IPS DF 19.7 (cell line): Measurements from ENCODE around the gene METTL22.

Experiments used
- DNase-seq: peaks from one replicate; pipeline ENCODE4 v3.0.0-alpha.2; 2013; ENCODE audit warnings: low read depth, low spot score

The METTL22 gene

GRCh38 chr16:8691728-8692127 lies 70.2 kb downstream of the METTL22 start:
- DNase-seq: no peak

DNA sequence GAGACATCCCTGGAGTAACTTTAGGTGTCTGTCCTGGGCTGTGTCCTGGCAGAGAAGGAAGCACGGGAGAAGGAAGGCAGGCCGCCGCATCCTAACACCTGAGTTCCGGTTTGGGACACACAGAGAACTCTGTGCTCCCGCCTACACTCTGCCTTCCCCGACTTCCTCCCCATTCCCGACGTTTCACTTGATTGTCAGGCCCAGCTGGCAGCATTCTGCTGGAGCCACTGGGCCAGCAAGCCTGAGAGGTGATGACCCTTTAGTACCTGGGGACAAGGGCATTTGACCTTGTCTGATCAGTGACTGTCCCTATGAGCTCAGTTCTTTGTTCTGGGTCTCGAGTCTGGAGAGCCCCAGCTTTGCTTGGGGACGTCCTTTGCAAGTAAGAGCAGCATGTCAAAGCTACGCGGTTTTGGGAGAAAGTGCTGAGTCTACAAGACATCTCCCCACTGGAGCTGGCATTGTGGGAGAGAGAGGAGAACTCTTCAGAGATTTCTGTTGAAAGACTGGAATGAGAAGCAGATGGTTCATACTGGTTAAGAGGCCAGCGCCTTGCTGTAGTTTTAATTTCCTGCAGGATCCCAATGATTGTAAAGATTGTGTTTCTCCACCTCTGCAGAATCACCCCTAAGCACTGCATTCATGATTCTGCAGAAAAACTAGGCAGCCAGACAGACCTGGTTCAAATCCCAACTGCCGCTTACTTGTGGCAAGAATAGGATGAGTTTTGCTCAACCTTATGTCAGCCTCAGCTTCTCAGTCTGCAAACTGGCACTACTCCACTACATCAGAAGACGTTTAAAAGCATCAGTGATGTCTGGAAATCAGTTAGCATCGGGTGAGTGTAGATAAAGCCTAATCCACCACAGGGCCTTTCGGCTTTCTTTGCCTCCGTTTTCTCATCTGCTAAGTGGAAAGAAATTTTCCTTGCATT lies 73.6 kb downstream of the METTL22 start:
- DNase-seq: no peak

- no peak for DNase-seq
Observed at GRCh38 chr16:8696880-8697279, 75.4 kb downstream of the METTL22 start.

- DNase-seq: no peak
Observed at GRCh38 chr16:8697965-8698364, 76.5 kb downstream of the METTL22 start.
